BE2C (cell line): ENCODE measurements around the gene PFKFB3.

Experiments
- DNase-seq: peaks from one replicate; pipeline ENCODE4 v3.0.0-alpha.2; 2020
- H3K27me3 ChIP-seq: fragments of 250-450 bp; sonication (Bioruptor Pico); 2 replicates; pipeline ENCODE4 v1.5.1; 2020; ENCODE audit warnings: mild to moderate bottlenecking
- H3K36me3 ChIP-seq: fragments of 250-450 bp; sonication (Bioruptor Pico); 2 replicates; pipeline ENCODE4 v1.5.1; 2020; ENCODE audit warnings: mild to moderate bottlenecking
- H3K4me1 ChIP-seq: fragments of 250-450 bp; sonication (Bioruptor Pico); 2 replicates; pipeline ENCODE4 v1.5.1; 2020
- H3K4me3 ChIP-seq: 2 replicates; pipeline ENCODE4 v1.5.1; 2011; ENCODE audit warnings: low read depth, low read length
- H3K9me3 ChIP-seq: fragments of 250-450 bp; sonication (Bioruptor Pico); 2 replicates; pipeline ENCODE4 v1.5.1; 2020
- CTCF ChIP-seq: IDR thresholded peaks from 2 replicates; pipeline ENCODE4 v1.5.1; 2012; ENCODE audit warnings: mild to moderate bottlenecking, low read depth, low read length

PFKFB3 gene

GRCh38 chr10:6222755-6223154 is 20.0 kb downstream of the PFKFB3 start:
- Histone ChIP-seq H3K9me3 (no peaks in the 10 kb centered on the region), H3K36me3 (peaks cover 10% of the 10 kb centered on the region), H3K4me3 (no peak overlapping the region), H3K4me1 (peaks cover 5% of the 10 kb centered on the region; the same call in 1 of the 2 replicates), H3K27me3 (no peaks in the 10 kb centered on the region)
- no peak for DNase-seq
- no peak for TF ChIP-seq CTCF

GRCh38 chr10:6223981-6224380 is 21.2 kb downstream of the PFKFB3 start:
- H3K36me3 ChIP-seq, result peaks cover 10% of the 10 kb centered on the region
- no peak for TF ChIP-seq CTCF
- H3K4me3 ChIP-seq, result no peak overlapping the region
- DNase-seq, result no peak
- H3K4me1 ChIP-seq, result peaks cover 6% of the 10 kb centered on the region; the same call in 1 of the 2 replicates
- no peaks in the 10 kb centered on the region for H3K9me3 ChIP-seq
- H3K27me3 ChIP-seq, result no peaks in the 10 kb centered on the region

GRCh38 chr10:6224781-6225180 is 22.0 kb downstream of the PFKFB3 start:
- no peak for TF ChIP-seq CTCF
- Histone ChIP-seq H3K4me3 (no peak overlapping the region), H3K4me1 (peaks cover 6% of the 10 kb centered on the region; the same call in 1 of the 2 replicates), H3K27me3 (no peaks in the 10 kb centered on the region), H3K36me3 (peaks cover 10% of the 10 kb centered on the region), H3K9me3 (no peaks in the 10 kb centered on the region)
- no peak for DNase-seq

- H3K4me1 ChIP-seq, result peaks cover 6% of the 10 kb centered on the region; the same call in 1 of the 2 replicates
- H3K27me3 ChIP-seq, result no peaks in the 10 kb centered on the region
- no peak overlapping the region for H3K4me3 ChIP-seq
- no peak for TF ChIP-seq CTCF
- H3K9me3 ChIP-seq, result no peaks in the 10 kb centered on the region
- DNase-seq, result no peak
- H3K36me3 ChIP-seq, result peaks cover 10% of the 10 kb centered on the region
Observed at GRCh38 chr10:6225263-6225814, 22.6 kb downstream of the PFKFB3 start.

GRCh38 chr10:6226216-6226615 is 23.5 kb downstream of the PFKFB3 start:
- Histone ChIP-seq H3K4me3 (no peak overlapping the region), H3K9me3 (no peaks in the 10 kb centered on the region), H3K4me1 (peaks cover 6% of the 10 kb centered on the region; the same call in 1 of the 2 replicates), H3K36me3 (peaks cover 7% of the 10 kb centered on the region), H3K27me3 (no peaks in the 10 kb centered on the region)
- no peak for TF ChIP-seq CTCF
- no peak for DNase-seq

- no peak for TF ChIP-seq CTCF
- H3K4me3 ChIP-seq, result no peak overlapping the region
- H3K9me3 ChIP-seq, result no peaks in the 10 kb centered on the region
- 0 out of 2 replicates have a peak, but pooled peaks cover 4% of the 10 kb centered on the region for H3K4me1 ChIP-seq
- no peaks in the 10 kb centered on the region; the same call in none of the 2 replicates for H3K36me3 ChIP-seq
- H3K27me3 ChIP-seq, result no peaks in the 10 kb centered on the region
- DNase-seq, result no peak
Observed at GRCh38 chr10:6227346-6227745, 24.6 kb downstream of the PFKFB3 start.
